ENCODE results near the gene DARS2.

Gene DARS2

GRCh38 chr1:173865468-173866164 is 41.1 kb downstream of the DARS2 start:
- DNase-seq (ENCODE audit: insufficient read length, low spot score) (no peak), FAIRE-seq (no peak)
- peak; percentile 71; the same call in 1 of the 2 replicates for TF ChIP-seq POLR2AphosphoS5 (IDR thresholded peaks at IDR 0.05; ENCODE audit: low read depth, low read length)
- no peak for TF ChIP-seq TAF1 (IDR thresholded peaks at IDR 0.05; ENCODE audit: low read depth, low read length)
- TF ChIP-seq PAX5 (IDR thresholded peaks at IDR 0.05; ENCODE audit: insufficient read depth, low read length, severe bottlenecking), result no peak
- TF ChIP-seq POU2F2 (IDR thresholded peaks at IDR 0.05; ENCODE audit: low read depth, low read length), result no peak
- 0 out of 2 replicates have a peak, but pooled peaks have one; percentile 55 for TF ChIP-seq POLR2A (IDR thresholded peaks at IDR 0.05; ENCODE audit: low read depth, low read length)
- no peak for TF ChIP-seq SPI1 (IDR thresholded peaks at IDR 0.05; ENCODE audit: low read depth, low read length)

- no peak for TF ChIP-seq PAX5 (IDR thresholded peaks at IDR 0.05; ENCODE audit: insufficient read depth, low read length, severe bottlenecking)
- no peak for TF ChIP-seq TAF1 (IDR thresholded peaks at IDR 0.05; ENCODE audit: low read depth, low read length)
- TF ChIP-seq SPI1 (IDR thresholded peaks at IDR 0.05; ENCODE audit: low read depth, low read length), result no peak
- TF ChIP-seq POLR2AphosphoS5 (IDR thresholded peaks at IDR 0.05; ENCODE audit: low read depth, low read length), result no peak; the same call in 1 of the 2 replicates
- no peak for TF ChIP-seq POLR2A (IDR thresholded peaks at IDR 0.05; ENCODE audit: low read depth, low read length)
- TF ChIP-seq POU2F2 (IDR thresholded peaks at IDR 0.05; ENCODE audit: low read depth, low read length), result no peak
- FAIRE-seq (no peak), DNase-seq (ENCODE audit: insufficient read length, low spot score) (no peak)
Measured at GRCh38 chr1:173866413-173867115, 42.1 kb downstream of the DARS2 start.

DNA sequence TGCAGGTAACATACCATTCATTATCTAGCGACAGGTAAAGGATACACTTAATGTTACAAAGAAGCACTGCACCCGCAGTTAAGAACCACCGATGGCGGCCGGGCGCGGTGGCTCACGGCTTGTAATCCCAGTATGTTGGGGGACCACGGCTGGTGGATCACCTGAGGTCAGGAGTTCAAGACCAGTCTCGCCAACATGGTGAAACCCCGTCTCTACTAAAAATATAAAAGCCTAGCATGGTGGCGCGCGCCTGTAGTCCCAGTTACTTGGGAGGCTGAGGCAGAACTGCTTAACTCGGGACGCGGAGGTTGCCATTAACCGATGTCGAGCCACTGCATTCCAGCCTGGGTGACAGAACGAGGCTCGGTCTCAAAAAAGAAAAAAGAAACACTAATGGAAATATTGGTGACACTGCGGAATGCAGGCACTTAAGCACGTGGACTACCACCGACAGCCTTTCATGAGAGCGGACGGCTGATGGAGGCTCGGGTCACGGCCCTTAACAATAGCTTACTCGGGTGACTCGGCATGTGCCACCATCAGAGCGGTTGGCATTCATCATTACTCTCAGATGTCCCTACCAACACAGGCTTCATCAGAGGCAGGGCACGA is 42.8 kb downstream of the DARS2 start:
- no peak for TF ChIP-seq SPI1 (IDR thresholded peaks at IDR 0.05; ENCODE audit: low read depth, low read length)
- TF ChIP-seq POU2F2 (IDR thresholded peaks at IDR 0.05; ENCODE audit: low read depth, low read length), result no peak
- no peak for TF ChIP-seq POLR2A (IDR thresholded peaks at IDR 0.05; ENCODE audit: low read depth, low read length)
- no peak; the same call in 1 of the 2 replicates for TF ChIP-seq POLR2AphosphoS5 (IDR thresholded peaks at IDR 0.05; ENCODE audit: low read depth, low read length)
- TF ChIP-seq TAF1 (IDR thresholded peaks at IDR 0.05; ENCODE audit: low read depth, low read length), result no peak
- no peak for TF ChIP-seq PAX5 (IDR thresholded peaks at IDR 0.05; ENCODE audit: insufficient read depth, low read length, severe bottlenecking)
- no peak for DNase-seq (ENCODE audit: insufficient read length, low spot score)
- FAIRE-seq, result no peak

GRCh38 chr1:173867753-173868265 is 43.3 kb downstream of the DARS2 start, which contains the start of gene GAS5:
GAS5 (minus strand) TSS chr1:173867989.
- FAIRE-seq (peak; percentile 96), DNase-seq (ENCODE audit: insufficient read length, low spot score) (peak; percentile 61)
- TF ChIP-seq POU2F2 (IDR thresholded peaks at IDR 0.05; ENCODE audit: low read depth, low read length) (peak; percentile 97), POLR2A (IDR thresholded peaks at IDR 0.05; ENCODE audit: low read depth, low read length) (peak; percentile 100), TAF1 (IDR thresholded peaks at IDR 0.05; ENCODE audit: low read depth, low read length) (peak; percentile 99), POLR2AphosphoS5 (IDR thresholded peaks at IDR 0.05; ENCODE audit: low read depth, low read length) (peak; percentile 100), SPI1 (IDR thresholded peaks at IDR 0.05; ENCODE audit: low read depth, low read length) (no peak), PAX5 (IDR thresholded peaks at IDR 0.05; ENCODE audit: insufficient read depth, low read length, severe bottlenecking) (peak; percentile 18)

DNA sequence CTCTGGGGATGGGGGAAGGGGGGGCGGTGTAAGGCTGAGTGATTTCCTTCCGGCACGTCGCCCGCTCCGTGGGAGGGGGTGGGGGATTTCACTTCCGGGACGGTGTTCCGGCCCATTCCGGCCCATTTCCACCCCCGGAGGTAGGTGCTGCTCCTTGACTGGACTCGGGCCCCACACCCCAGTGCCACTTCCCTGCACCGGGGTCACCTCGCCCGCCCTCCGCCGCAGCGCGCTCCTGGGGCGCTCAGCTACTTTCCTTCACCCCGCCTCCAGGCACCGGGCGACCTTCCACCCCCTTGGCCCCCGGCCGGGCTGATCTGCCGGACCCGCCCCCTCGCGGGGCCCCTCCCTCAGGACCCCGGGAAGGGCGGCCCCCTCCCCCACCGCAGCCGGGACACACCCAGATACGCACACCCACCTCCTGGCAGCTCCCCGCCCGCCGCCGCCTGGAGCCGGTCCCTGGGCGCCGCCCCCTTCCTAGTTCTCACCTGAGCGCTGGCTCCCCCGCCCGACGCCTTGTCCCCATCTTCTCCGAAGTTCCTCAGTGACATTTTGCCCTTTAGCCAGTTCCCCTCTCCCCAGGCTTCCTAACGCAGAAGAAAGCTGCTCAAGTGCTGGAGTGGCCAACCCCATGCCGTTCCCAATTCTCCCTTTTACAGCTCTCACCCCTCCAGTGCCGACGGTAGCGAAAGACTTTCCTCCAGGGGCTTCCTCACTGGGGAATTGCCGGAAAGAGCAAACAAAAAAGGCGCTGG is 44.0 kb downstream of the DARS2 start, which contains the start of gene ZBTB37:
TSS of gene ZBTB37 (plus strand) at position 115 of the 755 bp plus-strand sequence. CDS start 1,846 bp downstream, outside the sequence.
- FAIRE-seq (no peak), DNase-seq (ENCODE audit: insufficient read length, low spot score) (peak; percentile 64)
- TF ChIP-seq POU2F2 (IDR thresholded peaks at IDR 0.05; ENCODE audit: low read depth, low read length), result peak; percentile 68; the same call in 1 of the 2 replicates
- no peak for TF ChIP-seq PAX5 (IDR thresholded peaks at IDR 0.05; ENCODE audit: insufficient read depth, low read length, severe bottlenecking)
- TF ChIP-seq SPI1 (IDR thresholded peaks at IDR 0.05; ENCODE audit: low read depth, low read length), result peak; percentile 20; the same call in 1 of the 2 replicates
- peak; percentile 32; the same call in 1 of the 2 replicates for TF ChIP-seq TAF1 (IDR thresholded peaks at IDR 0.05; ENCODE audit: low read depth, low read length)
- no peak for TF ChIP-seq POLR2A (IDR thresholded peaks at IDR 0.05; ENCODE audit: low read depth, low read length)
- no peak for TF ChIP-seq POLR2AphosphoS5 (IDR thresholded peaks at IDR 0.05; ENCODE audit: low read depth, low read length)

DNA sequence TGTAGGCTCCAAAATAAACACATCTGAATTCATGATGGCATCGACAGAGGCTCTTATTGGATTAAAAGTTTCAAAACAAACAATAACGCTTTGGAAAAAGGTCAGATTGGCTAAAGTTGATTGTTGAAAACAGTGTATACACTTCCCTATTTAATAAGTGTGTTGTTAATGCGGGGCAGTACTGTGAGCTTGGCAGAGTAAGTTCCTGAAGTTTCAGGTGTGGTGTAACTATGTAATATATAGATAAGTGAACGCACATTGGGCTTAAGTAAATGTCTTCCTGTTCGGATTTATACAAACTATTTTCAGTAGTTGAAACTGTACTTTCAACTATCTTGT is 44.5 kb downstream of the DARS2 start:
- FAIRE-seq (peak; percentile 52), DNase-seq (ENCODE audit: insufficient read length, low spot score) (no peak)
- TF ChIP-seq TAF1 (IDR thresholded peaks at IDR 0.05; ENCODE audit: low read depth, low read length), result no peak
- peak; percentile 43 for TF ChIP-seq SPI1 (IDR thresholded peaks at IDR 0.05; ENCODE audit: low read depth, low read length)

DNA sequence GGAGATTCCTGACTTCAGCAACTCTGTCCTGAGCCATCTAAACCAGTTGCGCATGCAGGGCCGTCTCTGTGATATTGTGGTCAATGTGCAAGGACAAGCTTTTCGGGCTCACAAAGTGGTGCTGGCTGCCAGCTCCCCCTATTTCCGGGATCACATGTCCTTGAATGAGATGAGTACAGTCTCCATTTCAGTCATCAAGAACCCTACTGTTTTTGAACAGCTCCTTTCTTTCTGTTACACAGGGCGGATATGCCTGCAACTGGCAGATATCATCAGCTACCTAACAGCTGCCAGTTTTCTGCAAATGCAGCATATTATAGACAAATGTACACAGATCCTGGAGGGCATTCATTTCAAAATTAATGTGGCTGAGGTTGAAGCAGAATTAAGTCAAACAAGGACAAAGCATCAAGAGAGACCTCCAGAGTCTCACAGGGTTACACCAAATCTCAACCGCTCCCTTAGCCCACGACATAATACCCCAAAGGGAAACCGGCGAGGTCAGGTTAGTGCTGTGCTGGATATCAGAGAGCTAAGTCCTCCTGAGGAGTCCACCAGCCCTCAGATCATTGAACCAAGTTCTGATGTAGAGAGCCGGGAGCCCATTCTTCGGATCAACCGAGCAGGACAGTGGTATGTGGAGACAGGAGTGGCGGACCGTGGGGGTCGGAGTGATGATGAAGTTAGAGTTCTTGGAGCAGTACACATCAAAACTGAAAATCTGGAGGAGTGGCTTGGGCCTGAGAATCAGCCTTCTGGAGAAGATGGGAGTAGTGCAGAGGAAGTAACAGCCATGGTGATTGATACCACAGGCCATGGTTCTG is 46.0 kb downstream of the DARS2 start:
- peak; percentile 59 for FAIRE-seq
- peak; percentile 35 for DNase-seq (ENCODE audit: insufficient read length, low spot score)
- no peak for TF ChIP-seq PAX5 (IDR thresholded peaks at IDR 0.05; ENCODE audit: insufficient read depth, low read length, severe bottlenecking)
- 0 out of 2 replicates have a peak, but pooled peaks have one; percentile 21 for TF ChIP-seq POLR2A (IDR thresholded peaks at IDR 0.05; ENCODE audit: low read depth, low read length)
- TF ChIP-seq POU2F2 (IDR thresholded peaks at IDR 0.05; ENCODE audit: low read depth, low read length), result no peak
- TF ChIP-seq TAF1 (IDR thresholded peaks at IDR 0.05; ENCODE audit: low read depth, low read length), result peak; percentile 60; the same call in 1 of the 2 replicates
- no peak for TF ChIP-seq SPI1 (IDR thresholded peaks at IDR 0.05; ENCODE audit: low read depth, low read length)

DNA sequence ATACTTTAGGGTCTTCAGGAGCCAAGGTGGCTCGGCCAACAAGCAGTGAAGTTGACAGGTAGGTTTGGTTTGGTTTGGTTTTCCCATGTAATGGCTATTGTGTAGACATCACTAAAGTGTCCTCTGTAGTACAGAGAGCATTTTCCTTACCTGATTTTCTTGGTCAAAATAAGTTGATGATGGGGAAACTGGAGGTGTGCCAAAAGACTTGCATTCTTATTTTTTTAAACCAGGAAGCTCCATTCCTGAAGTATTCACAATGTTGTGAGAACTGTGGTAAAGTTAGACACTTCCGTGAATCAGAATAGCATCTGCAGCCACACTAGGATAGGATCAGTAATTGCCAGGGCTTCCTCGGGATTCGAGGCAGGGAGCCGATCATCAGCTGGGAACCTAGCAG is 46.6 kb downstream of the DARS2 start:
- peak; percentile 55 for FAIRE-seq
- DNase-seq (ENCODE audit: insufficient read length, low spot score), result no peak
- TF ChIP-seq SPI1 (IDR thresholded peaks at IDR 0.05; ENCODE audit: low read depth, low read length), result no peak
- TF ChIP-seq POLR2AphosphoS5 (IDR thresholded peaks at IDR 0.05; ENCODE audit: low read depth, low read length), result no peak
- TF ChIP-seq PAX5 (IDR thresholded peaks at IDR 0.05; ENCODE audit: insufficient read depth, low read length, severe bottlenecking), result no peak
- no peak for TF ChIP-seq POLR2A (IDR thresholded peaks at IDR 0.05; ENCODE audit: low read depth, low read length)
- no peak for TF ChIP-seq POU2F2 (IDR thresholded peaks at IDR 0.05; ENCODE audit: low read depth, low read length)
- no peak for TF ChIP-seq TAF1 (IDR thresholded peaks at IDR 0.05; ENCODE audit: low read depth, low read length)

Data from GM12891 (cell line).